Effector memory CD4-positive, alpha-beta T cell (primary cell): ENCODE data around the gene PTPRZ1.

Experiments used
- DNase-seq, 3 donors: peaks; one replicate each; pipeline ENCODE4 v3.0.0-alpha.2; 2020
- H3K27ac ChIP-seq: 2 replicates; pipeline ENCODE4 v1.7.0; 2013; ENCODE audit warnings: mild to moderate bottlenecking, low read length, moderate library complexity; ENCODE audit not compliant: insufficient read depth, poor library complexity, severe bottlenecking
- H3K27me3 ChIP-seq: replicated peaks from 2 replicates; pipeline ENCODE4 v1.7.0; 2013; ENCODE audit warnings: mild to moderate bottlenecking, low read length; ENCODE audit not compliant: insufficient read depth, control insufficient read depth, poor library complexity, severe bottlenecking
- H3K36me3 ChIP-seq: 2 replicates; pipeline ENCODE4 v1.7.0; 2013; ENCODE audit warnings: mild to moderate bottlenecking, low read length, moderate library complexity; ENCODE audit not compliant: control insufficient read depth, insufficient read depth
- H3K4me1 ChIP-seq: 2 replicates; pipeline ENCODE4 v1.7.0; 2013; ENCODE audit warnings: low read length, mild to moderate bottlenecking; ENCODE audit not compliant: control insufficient read depth, insufficient read depth, poor library complexity, severe bottlenecking
- H3K4me3 ChIP-seq: 2 replicates; pipeline ENCODE4 v1.7.0; 2013; ENCODE audit warnings: low read length, low read depth, mild to moderate bottlenecking; ENCODE audit not compliant: insufficient read depth, poor library complexity, severe bottlenecking
- H3K9me3 ChIP-seq: 2 replicates; pipeline ENCODE4 v1.7.0; 2013; ENCODE audit warnings: mild to moderate bottlenecking, low read length, moderate library complexity; ENCODE audit not compliant: control insufficient read depth

The PTPRZ1 gene

DNA sequence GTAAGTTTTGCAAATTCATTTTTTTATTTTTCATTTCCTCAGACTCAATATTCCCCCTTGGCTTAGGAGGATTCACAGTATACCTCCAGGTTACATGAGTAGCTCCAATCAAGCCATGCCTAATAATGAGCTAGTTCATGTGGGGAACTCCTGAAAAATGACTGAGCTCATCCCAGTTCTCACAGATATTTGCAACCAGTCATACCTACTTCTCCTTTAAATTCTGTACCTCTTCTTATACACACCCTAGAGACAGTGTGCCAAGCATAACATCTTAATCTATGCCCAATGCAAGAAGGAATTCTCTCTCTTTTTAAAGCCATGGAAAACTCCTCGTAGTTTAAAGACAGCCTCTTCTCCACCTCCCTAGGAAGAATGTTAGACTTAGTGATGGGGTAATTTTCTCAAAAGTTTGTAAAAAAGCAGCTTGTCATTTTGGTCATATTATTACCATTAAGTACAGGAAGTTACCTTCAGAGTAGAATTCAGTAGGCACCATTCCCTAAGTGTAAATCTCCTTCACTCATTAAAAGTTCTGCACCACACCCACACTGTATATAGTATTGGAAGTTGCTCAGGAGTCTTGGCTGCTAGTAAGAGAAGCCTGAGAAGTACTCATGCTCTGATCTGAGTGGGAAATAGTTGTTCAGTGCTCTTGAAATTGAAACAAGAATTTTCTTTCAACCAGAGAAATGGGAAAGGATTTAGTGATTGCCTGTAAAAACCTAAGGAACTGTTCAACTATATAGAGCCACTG lies 72.7 kb downstream of the PTPRZ1 start:
- Histone ChIP-seq H3K4me3 (no peak overlapping the region), H3K27ac (no peak overlapping the region), H3K9me3 (no peaks in the 10 kb centered on the region), H3K36me3 (no peaks in the 10 kb centered on the region), H3K4me1 (no peaks in the 10 kb centered on the region), H3K27me3 (no peaks in the 10 kb centered on the region)
- no peak for DNase-seq

DNA sequence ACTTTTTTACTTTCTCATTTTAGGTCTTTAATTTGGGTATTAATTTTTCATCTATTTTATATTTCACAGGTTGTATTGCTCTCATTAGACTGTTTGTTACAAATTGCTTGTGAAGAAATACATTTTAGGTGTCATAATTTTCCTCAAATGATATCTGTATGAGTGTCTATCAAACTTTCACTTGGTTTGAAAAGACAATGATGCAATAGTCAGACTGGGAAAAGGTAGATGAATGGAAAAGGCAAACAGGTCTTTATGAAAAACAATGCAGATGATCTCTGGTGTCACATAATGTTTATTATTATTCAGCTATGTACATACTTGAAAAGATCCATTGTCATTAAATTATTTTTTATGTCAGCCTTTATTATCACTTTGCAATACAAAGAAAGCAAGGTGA lies 80.2 kb downstream of the PTPRZ1 start:
- H3K4me3 ChIP-seq = no peak overlapping the region
- no peaks in the 10 kb centered on the region for H3K27me3 ChIP-seq
- no peak for DNase-seq
- no peaks in the 10 kb centered on the region for H3K9me3 ChIP-seq
- no peaks in the 10 kb centered on the region for H3K4me1 ChIP-seq
- no peaks in the 10 kb centered on the region for H3K36me3 ChIP-seq
- H3K27ac ChIP-seq = no peak overlapping the region

DNA sequence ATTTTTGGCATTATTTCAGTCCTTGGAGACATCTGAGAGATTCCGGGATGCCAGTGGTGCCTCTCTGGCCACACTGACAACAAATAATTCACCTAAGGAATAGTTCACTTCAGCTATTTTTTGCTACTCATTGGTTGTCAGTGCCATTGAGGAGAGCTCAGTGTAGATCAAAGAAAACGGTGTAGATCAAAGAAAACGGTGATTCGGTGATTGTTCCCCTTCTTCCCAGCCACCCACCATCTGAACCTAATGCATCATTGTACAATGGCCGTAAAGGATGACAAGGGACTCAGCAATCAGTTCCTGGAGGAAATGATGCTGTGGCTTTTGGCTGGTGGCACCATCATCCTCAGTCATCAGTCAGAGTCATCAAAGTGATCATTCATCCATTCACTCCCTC lies 80.6 kb downstream of the PTPRZ1 start:
- no peaks in the 10 kb centered on the region for H3K27me3 ChIP-seq

DNA sequence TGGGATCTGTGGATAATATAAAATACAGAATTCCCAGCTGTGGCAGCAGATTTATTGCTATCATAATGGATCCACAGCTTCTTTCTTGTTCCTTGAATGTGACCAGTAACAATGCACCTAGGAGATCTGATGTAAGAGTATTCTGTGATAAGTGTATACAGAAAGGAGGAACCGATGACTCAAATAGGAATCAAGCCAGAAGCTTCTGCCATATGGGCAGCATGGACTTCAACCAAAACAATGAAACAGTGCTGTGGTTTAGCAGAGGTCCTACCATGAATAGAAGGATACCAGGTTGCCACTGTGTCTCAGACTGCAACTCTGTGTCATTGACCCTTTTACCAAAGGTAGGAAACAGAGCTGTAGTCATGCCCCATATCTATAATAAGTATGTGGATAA lies 81.8 kb downstream of the PTPRZ1 start:
- Histone ChIP-seq H3K27me3 (no peaks in the 10 kb centered on the region), H3K27ac (no peak overlapping the region), H3K36me3 (no peaks in the 10 kb centered on the region), H3K4me1 (no peaks in the 10 kb centered on the region), H3K9me3 (no peaks in the 10 kb centered on the region), H3K4me3 (no peak overlapping the region)
- no peak for DNase-seq

More for the DNA sequence above, 80.6 kb downstream of the PTPRZ1 start:
- no peaks in the 10 kb centered on the region for H3K4me1 ChIP-seq
- no peaks in the 10 kb centered on the region for H3K9me3 ChIP-seq
- no peak overlapping the region for H3K4me3 ChIP-seq
- DNase-seq = no peak
- no peak overlapping the region for H3K27ac ChIP-seq
- H3K36me3 ChIP-seq = no peaks in the 10 kb centered on the region

DNA sequence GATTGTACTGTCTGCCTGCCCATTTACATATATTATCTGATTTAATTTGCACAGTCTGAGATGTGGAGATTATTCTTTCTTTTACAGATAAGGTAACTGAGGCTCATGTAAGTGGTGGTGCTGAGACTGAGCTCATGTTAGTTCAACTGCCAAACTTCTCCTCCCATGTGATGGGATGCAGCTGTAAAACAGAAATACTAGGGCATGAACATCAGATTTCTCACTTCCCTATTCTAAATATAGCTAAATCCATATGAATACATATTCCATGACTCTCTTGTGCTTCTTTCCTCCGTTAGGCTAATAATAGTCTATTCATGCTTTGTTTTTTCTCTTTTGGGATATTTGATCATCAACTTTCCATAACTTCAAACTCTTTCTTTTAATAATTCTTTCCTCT lies 84.7 kb downstream of the PTPRZ1 start:
- Histone ChIP-seq H3K36me3 (no peaks in the 10 kb centered on the region), H3K27me3 (no peaks in the 10 kb centered on the region), H3K4me3 (no peak overlapping the region), H3K9me3 (no peaks in the 10 kb centered on the region), H3K27ac (no peak overlapping the region), H3K4me1 (no peaks in the 10 kb centered on the region)
- DNase-seq = no peak

DNA sequence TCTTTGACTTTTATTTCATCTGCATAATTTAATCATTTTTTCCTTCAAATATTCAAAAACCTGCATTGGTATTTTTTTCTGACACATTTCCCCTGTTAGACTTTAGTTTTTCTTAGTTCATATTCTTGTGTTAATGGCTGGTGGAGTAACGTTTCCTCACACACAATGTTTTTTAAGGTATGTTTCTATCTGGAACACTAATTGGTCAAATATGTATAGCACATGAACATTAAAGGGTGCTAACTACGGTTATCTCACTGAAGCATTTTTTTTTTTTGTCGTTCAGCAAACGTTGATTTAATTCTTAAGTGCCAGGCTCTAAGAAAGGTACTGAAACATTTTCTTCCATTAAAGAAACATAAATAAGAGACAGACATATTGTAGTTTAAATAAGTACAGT lies 87.7 kb downstream of the PTPRZ1 start:
- Histone ChIP-seq H3K9me3 (no peaks in the 10 kb centered on the region), H3K36me3 (no peaks in the 10 kb centered on the region), H3K27me3 (no peaks in the 10 kb centered on the region), H3K4me3 (no peak overlapping the region), H3K27ac (no peak overlapping the region), H3K4me1 (no peaks in the 10 kb centered on the region)
- DNase-seq = no peak

DNA sequence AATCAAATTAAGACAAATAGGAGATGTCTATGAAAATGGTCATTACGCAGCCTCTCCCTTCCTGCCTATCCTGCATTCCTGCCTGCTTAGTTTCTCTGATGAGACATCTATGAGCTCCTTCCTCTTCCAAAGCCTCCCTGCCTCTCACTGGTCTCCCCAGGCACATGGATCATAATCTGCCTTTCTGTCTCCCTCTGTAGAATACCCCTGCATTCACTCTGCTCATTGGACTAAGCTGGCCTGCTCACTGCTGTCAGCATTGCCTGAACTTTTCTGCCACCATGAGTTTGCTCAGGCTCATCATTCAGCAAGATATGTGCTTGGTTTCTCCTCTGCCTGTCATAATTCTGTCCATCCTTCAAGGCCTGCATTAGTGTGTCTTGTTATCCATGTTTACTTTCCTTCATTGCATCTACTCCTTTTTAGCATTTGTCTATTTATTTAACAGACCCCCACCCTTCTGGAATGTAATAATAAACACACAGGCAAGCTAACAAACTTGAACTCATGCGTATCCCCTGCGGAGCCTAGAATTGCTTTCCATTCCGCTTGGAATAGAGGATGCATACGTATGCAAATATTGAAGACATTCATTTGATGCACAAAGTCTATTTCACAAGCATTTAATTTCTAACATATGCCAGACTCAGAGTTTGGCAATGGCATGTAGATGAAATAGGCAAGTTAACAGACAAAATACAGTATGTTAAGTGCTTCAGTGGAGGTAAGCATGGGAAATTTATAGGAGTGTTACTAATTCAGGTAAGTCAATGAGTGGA lies 88.3 kb downstream of the PTPRZ1 start:
- Histone ChIP-seq H3K4me1 (no peaks in the 10 kb centered on the region), H3K36me3 (no peaks in the 10 kb centered on the region), H3K9me3 (no peaks in the 10 kb centered on the region), H3K4me3 (no peak overlapping the region), H3K27ac (no peak overlapping the region), H3K27me3 (no peaks in the 10 kb centered on the region)
- no peak for DNase-seq

DNA sequence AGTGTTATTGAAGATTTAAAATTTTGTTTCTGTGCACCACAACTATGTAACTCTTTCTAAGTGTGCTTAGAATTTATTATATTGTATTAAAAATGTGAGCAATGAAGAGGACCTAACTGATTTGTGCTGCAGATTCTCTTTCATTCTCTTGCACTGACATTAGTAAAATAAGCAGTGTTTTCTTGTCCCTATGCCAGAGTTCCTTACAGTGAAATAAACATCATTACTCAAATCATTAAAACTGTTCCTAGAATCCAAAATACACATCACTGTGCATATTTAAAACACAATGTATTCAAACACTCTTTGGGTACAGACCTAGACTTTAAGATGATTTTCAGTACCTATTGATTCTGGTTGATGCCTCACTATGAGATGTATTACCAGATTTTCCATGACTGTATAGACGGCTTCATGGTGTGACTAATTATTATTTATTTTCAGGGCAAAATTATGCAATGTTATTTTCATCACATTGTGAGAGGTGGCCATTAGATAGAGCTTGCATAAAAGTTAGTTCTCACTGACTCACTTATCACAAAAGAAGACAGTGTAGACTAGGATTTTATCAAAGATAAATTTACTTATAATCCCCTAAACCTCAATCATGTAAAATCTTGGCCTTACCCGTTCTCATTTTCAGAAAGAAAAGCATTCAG lies 93.4 kb downstream of the PTPRZ1 start:
- no peak overlapping the region for H3K4me3 ChIP-seq

DNA sequence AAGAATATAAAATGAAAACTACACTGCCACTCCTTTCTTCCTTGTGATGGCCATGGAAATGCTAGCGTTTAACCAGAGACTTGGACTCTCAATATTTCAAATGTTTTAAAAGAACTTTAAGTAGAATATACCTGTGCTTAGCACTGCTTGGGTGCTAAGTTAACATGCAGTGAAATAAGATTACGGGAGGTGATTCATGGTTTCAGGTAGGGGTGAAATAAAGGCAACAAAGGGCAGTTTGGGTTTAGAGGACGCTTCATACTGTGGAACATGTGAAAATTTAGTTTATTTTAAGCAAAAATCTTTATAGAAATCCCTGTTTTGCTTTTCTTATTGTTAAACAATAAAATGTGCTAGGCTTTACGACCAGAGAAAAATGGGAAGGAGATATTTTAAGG lies 94.0 kb downstream of the PTPRZ1 start:
- H3K36me3 ChIP-seq = no peaks in the 10 kb centered on the region
- DNase-seq = no peak
- H3K4me3 ChIP-seq = no peak overlapping the region
- H3K4me1 ChIP-seq = no peaks in the 10 kb centered on the region
- H3K27ac ChIP-seq = no peak overlapping the region
- no peaks in the 10 kb centered on the region for H3K27me3 ChIP-seq
- H3K9me3 ChIP-seq = no peaks in the 10 kb centered on the region

More for the DNA sequence above, 93.4 kb downstream of the PTPRZ1 start:
- no peak overlapping the region for H3K27ac ChIP-seq
- no peaks in the 10 kb centered on the region for H3K27me3 ChIP-seq
- no peak for DNase-seq
- no peaks in the 10 kb centered on the region for H3K36me3 ChIP-seq
- no peaks in the 10 kb centered on the region for H3K4me1 ChIP-seq
- H3K9me3 ChIP-seq = no peaks in the 10 kb centered on the region

DNA sequence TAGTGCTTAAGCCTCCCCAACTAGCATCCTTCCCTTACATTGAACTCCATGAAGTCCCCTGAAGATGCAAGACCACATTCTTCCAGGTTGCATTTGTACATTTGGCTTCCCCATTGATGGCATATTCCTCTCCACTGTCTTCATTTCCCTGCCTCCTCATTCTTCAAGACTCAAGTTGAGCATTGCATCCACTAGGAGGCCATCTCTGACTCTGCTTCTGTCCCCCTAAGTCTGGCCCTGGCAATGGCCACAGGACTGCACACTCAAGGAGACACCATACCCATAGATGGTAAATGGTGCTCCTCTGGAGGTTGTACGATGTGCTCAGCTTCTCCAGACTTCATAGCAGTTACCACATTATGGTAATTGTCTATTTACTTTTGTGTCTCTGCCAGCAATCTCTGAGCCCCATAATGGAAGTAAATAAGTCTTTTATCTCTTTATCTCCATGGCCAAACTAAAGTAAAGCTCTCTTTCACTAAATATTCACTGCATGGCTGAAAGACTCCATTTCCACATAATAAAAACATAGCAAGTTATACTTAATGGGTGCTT lies 112.6 kb downstream of the PTPRZ1 start:
- H3K36me3 ChIP-seq = no peaks in the 10 kb centered on the region
- no peaks in the 10 kb centered on the region for H3K4me1 ChIP-seq
- H3K4me3 ChIP-seq = no peak overlapping the region
- no peak overlapping the region for H3K27ac ChIP-seq
- no peak for DNase-seq
- H3K9me3 ChIP-seq = no peaks in the 10 kb centered on the region
- H3K27me3 ChIP-seq = no peaks in the 10 kb centered on the region
